ENCODE results near the gene ALOX5AP. TPM values are rescaled to one million over a fixed set of nuclear protein-coding genes. Genes with fewer than 3 reads are reported as not detected.
A peak's percentile ranks its signal among the peaks of the same experiment; 100 is the strongest.

The ALOX5AP gene
- total and polyA plus RNA-seq, 12 donors, result 2.8 to 122 (median 39.8) TPM

DNA sequence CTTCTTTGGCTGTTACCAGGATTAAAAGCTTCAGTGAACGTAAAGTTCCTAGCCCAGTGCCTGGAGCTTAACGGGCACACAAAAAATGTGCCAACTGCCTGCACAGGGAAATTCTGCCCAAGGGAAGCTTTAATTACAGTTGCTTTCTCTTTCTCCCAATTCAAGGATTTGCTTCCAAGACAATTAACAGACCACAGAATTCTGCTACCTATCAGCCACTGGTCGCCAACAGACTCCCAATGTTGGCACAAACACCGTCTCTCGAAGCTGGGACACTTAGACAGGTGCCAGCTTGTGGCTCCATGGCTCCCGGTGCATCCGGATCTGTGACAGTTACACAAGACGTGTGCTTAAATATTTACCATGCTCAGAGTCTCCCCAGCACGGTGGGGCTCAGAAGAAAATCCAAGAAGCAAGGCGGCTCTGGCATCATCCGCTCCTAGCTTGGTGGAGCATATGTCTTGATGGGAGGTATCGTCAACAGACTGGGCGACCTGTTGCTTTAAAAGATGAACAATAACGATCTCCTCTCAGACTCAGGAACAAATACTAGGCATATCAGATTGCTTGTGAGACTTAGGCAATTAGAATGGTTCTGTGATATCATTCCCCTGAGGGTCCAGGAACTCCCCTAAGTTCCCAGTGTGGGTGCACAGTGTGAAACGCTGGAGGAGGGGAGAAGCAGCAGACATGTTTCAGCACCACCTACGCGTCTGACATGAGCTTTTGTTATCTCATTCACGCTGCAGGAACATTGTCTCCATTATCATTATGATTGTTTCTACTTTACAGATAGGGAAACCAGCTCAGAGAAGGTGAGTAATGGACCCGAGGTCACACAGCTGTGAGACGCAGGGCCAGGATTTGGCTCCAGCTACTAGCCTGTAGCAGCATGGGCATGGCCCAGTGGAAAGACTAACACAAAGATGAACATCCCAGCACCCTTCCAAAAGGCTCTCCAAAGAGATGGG, 61.6 kb downstream of the ALOX5AP start:
- no peak overlapping the region for H3K4me3 ChIP-seq
- no peaks in the 10 kb centered on the region for H3K27me3 ChIP-seq
- peaks cover 11 to 27% of the 10 kb centered on the region in 2 donors for H3K4me1 ChIP-seq (replicated peaks in 1 of 2)
- TF ChIP-seq POLR2A (IDR thresholded peaks at IDR 0.05), result no peak
- TF ChIP-seq, protein P1, sequence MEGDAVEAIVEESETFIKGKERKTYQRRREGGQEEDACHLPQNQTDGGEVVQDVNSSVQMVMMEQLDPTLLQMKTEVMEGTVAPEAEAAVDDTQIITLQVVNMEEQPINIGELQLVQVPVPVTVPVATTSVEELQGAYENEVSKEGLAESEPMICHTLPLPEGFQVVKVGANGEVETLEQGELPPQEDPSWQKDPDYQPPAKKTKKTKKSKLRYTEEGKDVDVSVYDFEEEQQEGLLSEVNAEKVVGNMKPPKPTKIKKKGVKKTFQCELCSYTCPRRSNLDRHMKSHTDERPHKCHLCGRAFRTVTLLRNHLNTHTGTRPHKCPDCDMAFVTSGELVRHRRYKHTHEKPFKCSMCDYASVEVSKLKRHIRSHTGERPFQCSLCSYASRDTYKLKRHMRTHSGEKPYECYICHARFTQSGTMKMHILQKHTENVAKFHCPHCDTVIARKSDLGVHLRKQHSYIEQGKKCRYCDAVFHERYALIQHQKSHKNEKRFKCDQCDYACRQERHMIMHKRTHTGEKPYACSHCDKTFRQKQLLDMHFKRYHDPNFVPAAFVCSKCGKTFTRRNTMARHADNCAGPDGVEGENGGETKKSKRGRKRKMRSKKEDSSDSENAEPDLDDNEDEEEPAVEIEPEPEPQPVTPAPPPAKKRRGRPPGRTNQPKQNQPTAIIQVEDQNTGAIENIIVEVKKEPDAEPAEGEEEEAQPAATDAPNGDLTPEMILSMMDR (IDR thresholded peaks at IDR 0.05), result no peak
- intact Hi-C loops (cut with DNase I), result loop anchor here in 1 of 2 donors (10.0 kb wide), 1 partner anchor 322 kb away; no protein-coding TSS in a partner anchor
- no peaks in the 10 kb centered on the region for H3K36me3 ChIP-seq (replicated peaks in 1 of 2)
- peak overlapping the region in 1 of 5 donors; percentile 0 for H3K27ac ChIP-seq
- 67 to 80% (median 69%) methylated on average over 20 of the region's 20 CpGs for WGBS, 4 donors
- no peaks in the 10 kb centered on the region for H3K9me3 ChIP-seq (replicated peaks in 1 of 3)
- peak in 1 of 7 donors; percentile 22 for DNase-seq

DNA sequence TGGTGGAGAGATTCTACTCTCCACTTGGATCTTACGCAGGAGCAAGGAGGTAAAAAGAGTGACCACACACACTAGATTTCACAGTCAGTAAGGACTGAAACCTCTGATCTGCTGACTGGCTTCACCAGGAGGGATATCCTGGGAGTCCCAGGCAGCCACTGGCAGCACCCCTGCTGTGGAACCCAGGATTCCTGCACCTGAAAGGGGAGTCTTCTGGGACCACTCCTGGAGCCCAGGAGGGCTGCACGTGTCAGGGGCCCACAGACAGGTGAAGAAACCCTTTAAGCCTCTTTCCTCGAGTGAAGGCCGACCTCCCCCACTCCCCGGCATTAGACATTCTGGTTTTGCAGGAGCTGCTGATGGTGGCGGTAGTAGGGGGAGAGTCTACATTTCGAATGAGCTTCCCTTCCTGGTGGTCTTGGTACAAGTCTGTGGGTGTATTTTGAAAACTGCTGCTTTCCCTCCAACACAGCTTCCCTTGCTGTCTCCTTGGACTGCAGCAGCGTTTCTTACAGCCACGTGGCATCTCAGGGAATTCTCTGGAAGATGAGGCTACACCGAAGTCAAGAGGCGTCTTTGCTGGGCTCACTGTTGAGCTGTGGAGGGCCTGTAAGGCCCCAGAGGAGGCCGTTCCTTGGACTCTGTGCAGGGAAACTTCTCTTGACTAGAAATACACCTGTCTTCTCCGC, 62.6 kb downstream of the ALOX5AP start:
- no peak for DNase-seq
- H3K4me1 ChIP-seq (replicated peaks in 1 of 2), result peaks cover 6 to 22% of the 10 kb centered on the region in 2 donors
- intact Hi-C loops (cut with DNase I), result loop anchor here in 1 of 2 donors (10.0 kb wide), 1 partner anchor 323 kb away; no protein-coding TSS in a partner anchor
- no peaks in the 10 kb centered on the region for H3K36me3 ChIP-seq (replicated peaks in 1 of 2)
- H3K27ac ChIP-seq, result no peak overlapping the region
- no peaks in the 10 kb centered on the region for H3K9me3 ChIP-seq (replicated peaks in 1 of 3)
- H3K4me3 ChIP-seq, result no peak overlapping the region
- WGBS, 4 donors, result 87 to 96% (median 90%) methylated on average over 11 to 13 of the region's 13 CpGs
- H3K27me3 ChIP-seq, result no peaks in the 10 kb centered on the region
- TF ChIP-seq POLR2A (IDR thresholded peaks at IDR 0.05), result no peak
- TF ChIP-seq, protein P1 (IDR thresholded peaks at IDR 0.05), result no peak

DNA sequence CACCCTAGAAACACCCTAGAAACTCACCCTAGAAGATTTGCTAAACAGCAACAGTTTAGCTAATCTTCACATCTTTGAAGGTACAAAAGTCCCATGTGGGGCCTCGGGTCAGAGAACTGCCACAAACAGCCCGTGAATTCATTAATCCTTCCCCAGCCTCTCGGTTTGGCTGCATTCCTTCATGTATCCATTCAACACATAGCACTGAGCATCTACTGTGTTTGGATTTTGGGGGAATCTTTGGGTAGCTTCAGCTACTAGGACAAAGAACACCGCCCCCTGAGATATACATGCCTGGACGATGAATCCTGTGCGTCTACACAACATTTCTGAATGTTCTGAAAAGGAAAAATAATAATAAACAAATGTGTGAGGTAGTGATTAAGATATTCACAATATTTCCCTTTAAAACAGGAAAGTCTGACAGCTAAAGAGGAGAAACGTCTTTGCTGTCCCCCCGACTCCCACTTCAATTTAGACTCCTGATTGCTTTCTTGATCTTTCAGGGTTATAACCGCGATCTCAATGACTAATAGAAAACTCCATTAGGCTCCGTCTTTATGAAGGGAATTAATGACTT, 63.5 kb downstream of the ALOX5AP start:
- Histone ChIP-seq H3K4me1 (replicated peaks in 1 of 2) (peaks cover 11 to 28% of the 10 kb centered on the region in 2 donors), H3K36me3 (replicated peaks in 1 of 2) (no peaks in the 10 kb centered on the region), H3K9me3 (replicated peaks in 1 of 3) (no peaks in the 10 kb centered on the region), H3K27ac (no peak overlapping the region), H3K27me3 (no peaks in the 10 kb centered on the region), H3K4me3 (no peak overlapping the region)
- intact Hi-C loops (cut with DNase I), result loop anchor here in 1 of 2 donors (10.0 kb wide), 1 partner anchor 324 kb away; no protein-coding TSS in a partner anchor
- 86 to 96% (median 87%) methylated on average over 11 of the region's 11 CpGs for WGBS, 4 donors
- no peak for DNase-seq
- TF ChIP-seq, protein P1 (IDR thresholded peaks at IDR 0.05), result no peak
- TF ChIP-seq POLR2A (IDR thresholded peaks at IDR 0.05), result no peak
